ENCODE results near the gene GAS1. TPM values are rescaled to one million over a fixed set of nuclear protein-coding genes. Genes with fewer than 3 reads are reported as not detected.

GAS1 gene
- total RNA-seq, result 0.09 and 1.2 TPM in 2 replicates

GRCh38 chr9:86947146-86948073 lies at the start of gene GAS1:
TSS of gene GAS1 (minus strand) at chr9:86947506. CDS start at chr9:86946779, 727 bp downstream.

